ENCODE measurements around the gene KRTAP2-1. TPM values are rescaled to one million over a fixed set of nuclear protein-coding genes. Genes with fewer than 3 reads are reported as not detected.
"Not testable (repeated sequence)": the region's sequence is repeated elsewhere in the genome, so short reads cannot be mapped to it uniquely, and the experiment has no call there.

KRTAP2-1 gene
- polyA plus RNA-seq, 1 experiment: not detected

DNA sequence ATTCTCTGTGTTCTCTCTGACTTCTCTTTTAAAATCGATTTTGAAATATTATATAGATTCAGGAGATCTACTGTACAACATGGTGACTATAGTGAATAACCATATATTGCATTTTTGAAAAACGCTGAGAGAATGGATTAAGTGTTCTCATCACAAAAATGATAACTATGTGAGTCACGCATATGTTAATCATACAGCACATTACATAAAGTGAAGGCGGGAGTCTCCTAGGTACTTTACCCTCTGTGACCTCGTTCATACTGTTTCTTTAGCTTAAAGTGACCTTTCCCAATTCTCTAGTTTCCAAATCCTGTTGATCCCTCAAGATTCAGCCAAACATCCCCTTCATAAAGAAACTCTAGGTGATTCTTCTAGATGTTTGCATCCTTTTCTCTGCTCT is 44.3 kb downstream of the KRTAP2-1 start:
- CTCF ChIA-PET: no interaction called here
- no peak overlapping the region for H3K4me3 ChIP-seq (ENCODE audit: low read depth, low read length)
- POLR2A ChIA-PET: no interaction called here
- no peaks in the 10 kb centered on the region for H3K36me3 ChIP-seq (ENCODE audit: control insufficient read depth, insufficient read depth, low read length)
- no peak for DNase-seq (ENCODE audit: low read depth)
- H3K27me3 ChIP-seq (ENCODE audit: control insufficient read depth, insufficient read depth, low read length): no peaks in the 10 kb centered on the region
- TF ChIP-seq, protein P1, sequence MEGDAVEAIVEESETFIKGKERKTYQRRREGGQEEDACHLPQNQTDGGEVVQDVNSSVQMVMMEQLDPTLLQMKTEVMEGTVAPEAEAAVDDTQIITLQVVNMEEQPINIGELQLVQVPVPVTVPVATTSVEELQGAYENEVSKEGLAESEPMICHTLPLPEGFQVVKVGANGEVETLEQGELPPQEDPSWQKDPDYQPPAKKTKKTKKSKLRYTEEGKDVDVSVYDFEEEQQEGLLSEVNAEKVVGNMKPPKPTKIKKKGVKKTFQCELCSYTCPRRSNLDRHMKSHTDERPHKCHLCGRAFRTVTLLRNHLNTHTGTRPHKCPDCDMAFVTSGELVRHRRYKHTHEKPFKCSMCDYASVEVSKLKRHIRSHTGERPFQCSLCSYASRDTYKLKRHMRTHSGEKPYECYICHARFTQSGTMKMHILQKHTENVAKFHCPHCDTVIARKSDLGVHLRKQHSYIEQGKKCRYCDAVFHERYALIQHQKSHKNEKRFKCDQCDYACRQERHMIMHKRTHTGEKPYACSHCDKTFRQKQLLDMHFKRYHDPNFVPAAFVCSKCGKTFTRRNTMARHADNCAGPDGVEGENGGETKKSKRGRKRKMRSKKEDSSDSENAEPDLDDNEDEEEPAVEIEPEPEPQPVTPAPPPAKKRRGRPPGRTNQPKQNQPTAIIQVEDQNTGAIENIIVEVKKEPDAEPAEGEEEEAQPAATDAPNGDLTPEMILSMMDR (IDR thresholded peaks at IDR 0.05; ENCODE audit: insufficient read depth, low read depth, low read length): no peak

DNA sequence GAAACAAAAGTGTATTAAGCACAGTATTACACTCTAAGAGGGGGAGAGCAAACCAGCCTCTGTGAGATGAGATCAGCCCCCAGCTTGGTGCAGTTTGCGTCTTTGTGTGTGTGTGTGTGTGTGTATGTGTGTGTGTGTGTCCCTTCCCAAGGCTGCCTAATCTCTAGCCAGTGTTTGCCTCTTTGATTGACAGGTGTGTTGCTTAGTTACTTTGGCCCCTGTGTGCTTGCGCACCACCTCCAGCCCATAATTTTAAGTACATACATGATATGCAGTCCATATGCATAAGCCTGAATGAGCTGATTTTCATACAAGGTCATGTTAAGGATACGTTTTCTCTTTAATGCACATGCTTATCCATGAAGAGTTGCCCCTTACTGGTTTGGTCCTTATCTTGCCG is 45.3 kb downstream of the KRTAP2-1 start:
- CTCF ChIA-PET: no interaction called here
- H3K27me3 ChIP-seq (ENCODE audit: control insufficient read depth, insufficient read depth, low read length): no peaks in the 10 kb centered on the region

DNA sequence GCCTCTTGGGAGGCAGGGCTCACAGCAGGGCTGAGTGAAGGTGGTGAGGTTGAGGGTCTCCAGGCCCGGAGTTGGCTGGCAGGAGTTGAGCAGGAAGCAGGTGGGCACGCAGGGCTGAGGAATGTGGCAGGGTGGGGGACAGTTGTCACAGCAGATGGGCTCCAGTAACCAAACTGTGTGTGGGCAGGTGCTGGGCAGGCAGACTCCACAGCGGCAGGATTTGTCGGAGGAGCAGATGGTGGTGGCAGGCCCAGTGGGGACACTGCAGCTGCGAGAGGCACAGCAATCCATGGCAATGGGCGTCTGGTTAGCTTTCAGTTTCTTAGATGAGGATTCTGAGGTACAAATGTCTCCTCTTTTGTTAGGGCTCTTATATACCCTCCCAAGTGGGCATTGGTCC is 47.6 kb downstream of the KRTAP2-1 start, which contains the start of gene KRTAP3-2:
TSS of gene KRTAP3-2 (minus strand) at position 344 of the 400 bp plus-strand sequence. CDS start at position 291, 53 bp downstream.
- H3K36me3 ChIP-seq (ENCODE audit: control insufficient read depth, insufficient read depth, low read length); POLR2A ChIA-PET; H3K4me3 ChIP-seq (ENCODE audit: low read depth, low read length); DNase-seq (ENCODE audit: low read depth); H3K27me3 ChIP-seq (ENCODE audit: control insufficient read depth, insufficient read depth, low read length); CTCF ChIA-PET: not testable (repeated sequence)

More for the DNA sequence above, 45.3 kb downstream of the KRTAP2-1 start:
- TF ChIP-seq, protein P1 (IDR thresholded peaks at IDR 0.05; ENCODE audit: insufficient read depth, low read depth, low read length): no peak
- no peak overlapping the region for H3K4me3 ChIP-seq (ENCODE audit: low read depth, low read length)
- no peaks in the 10 kb centered on the region for H3K36me3 ChIP-seq (ENCODE audit: control insufficient read depth, insufficient read depth, low read length)
- no peak for DNase-seq (ENCODE audit: low read depth)
- POLR2A ChIA-PET: interaction anchor here (0.6 kb wide), 1 partner anchor 183 kb away, joined by 6 read pairs; no protein-coding TSS in a partner anchor

DNA sequence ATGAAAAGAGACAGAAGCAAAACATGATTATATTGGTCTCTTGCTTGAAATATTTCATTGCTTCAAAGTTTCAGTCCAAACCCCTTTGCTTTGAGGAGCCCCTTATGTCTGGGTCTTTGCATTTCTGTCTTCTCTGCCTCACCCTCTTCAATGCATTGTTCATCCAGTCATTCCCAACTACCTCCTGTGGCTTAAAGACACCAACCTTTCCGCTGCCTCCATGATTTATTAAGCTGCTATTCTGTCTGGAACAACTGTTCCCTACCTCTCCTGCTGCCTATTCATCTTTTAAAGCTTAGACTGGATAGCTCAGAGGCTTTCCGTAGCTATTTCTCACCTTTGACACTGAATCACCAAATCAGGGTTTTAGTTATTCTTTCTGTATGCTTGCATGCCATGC is 49.8 kb downstream of the KRTAP2-1 start:
- Histone ChIP-seq H3K36me3 (ENCODE audit: control insufficient read depth, insufficient read depth, low read length) (no peaks in the 10 kb centered on the region), H3K27me3 (ENCODE audit: control insufficient read depth, insufficient read depth, low read length) (no peaks in the 10 kb centered on the region), H3K4me3 (ENCODE audit: low read depth, low read length) (no peak overlapping the region)
- ChIA-PET POLR2A (no interaction called here), CTCF (no interaction called here)
- no peak for DNase-seq (ENCODE audit: low read depth)
- TF ChIP-seq, protein P1 (IDR thresholded peaks at IDR 0.05; ENCODE audit: insufficient read depth, low read depth, low read length): no peak

DNA sequence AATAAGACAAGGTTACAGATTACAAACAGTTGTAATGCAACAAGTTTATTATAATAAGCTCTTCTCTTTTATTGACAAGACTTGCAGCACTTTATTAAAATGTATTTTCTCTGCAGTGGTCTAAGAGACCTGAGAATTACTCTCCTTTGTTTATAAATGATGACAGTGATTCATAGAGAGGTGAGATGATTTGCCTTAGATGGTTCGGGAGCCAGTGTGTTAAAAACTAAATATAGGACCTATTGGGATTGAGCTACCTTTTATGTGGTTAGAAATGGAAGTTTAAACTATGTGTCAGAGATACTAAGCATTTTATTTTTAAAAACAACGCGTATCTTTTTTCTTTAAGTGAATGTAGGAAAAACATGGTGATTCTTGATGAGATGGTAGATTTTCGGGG is 50.3 kb downstream of the KRTAP2-1 start:
- Histone ChIP-seq H3K36me3 (ENCODE audit: control insufficient read depth, insufficient read depth, low read length) (no peaks in the 10 kb centered on the region), H3K4me3 (ENCODE audit: low read depth, low read length) (no peak overlapping the region), H3K27me3 (ENCODE audit: control insufficient read depth, insufficient read depth, low read length) (no peaks in the 10 kb centered on the region)
- TF ChIP-seq, protein P1 (IDR thresholded peaks at IDR 0.05; ENCODE audit: insufficient read depth, low read depth, low read length): no peak
- no peak for DNase-seq (ENCODE audit: low read depth)
- CTCF ChIA-PET: no interaction called here
- POLR2A ChIA-PET: no interaction called here

Small RNAs within 50 kb of the gene (small RNA-seq; reads per million reads assigned to genes)
- gene KRTAP3-4P (ENCODE audit: insufficient read length, low read depth, low replicate concordance): not detected

Other genes with a start within 250 kb of the KRTAP2-1 start
- gene KRT28, start 247.4 kb downstream of the KRTAP2-1 start, polyA plus RNA-seq (2011; rRNA removed): not detected in 2 replicates
- gene KRT10, start 224.7 kb downstream of the KRTAP2-1 start, polyA plus RNA-seq (2011; rRNA removed): 6.4 and 16.1 TPM in 2 replicates
- gene KRT12, start 180.1 kb downstream of the KRTAP2-1 start, polyA plus RNA-seq (2011; rRNA removed): not detected in 2 replicates
- gene KRT20, start 162.1 kb downstream of the KRTAP2-1 start, polyA plus RNA-seq (2011; rRNA removed): not detected in 2 replicates
- 0.09 and 0.11 TPM in 2 replicates for gene KRT23, start 109.7 kb downstream of the KRTAP2-1 start, polyA plus RNA-seq (2011; rRNA removed)
- not detected in 2 replicates for gene KRT39, start 80.4 kb downstream of the KRTAP2-1 start, polyA plus RNA-seq (2011; rRNA removed)
- gene KRT40, start 63.0 kb downstream of the KRTAP2-1 start, polyA plus RNA-seq (2011; rRNA removed): not detected in 2 replicates
- not detected in 2 replicates for gene KRTAP3-3, start 53.2 kb downstream of the KRTAP2-1 start, polyA plus RNA-seq (2011; rRNA removed)
- not detected in 2 replicates for gene KRTAP3-2, start 47.4 kb downstream of the KRTAP2-1 start, polyA plus RNA-seq (2011; rRNA removed)
- gene KRTAP3-1, start 38.2 kb downstream of the KRTAP2-1 start, polyA plus RNA-seq (2011; rRNA removed): 0.16 TPM in 1 of 2 replicates, not detected in the other
- 62.3 and 65.1 TPM in 2 replicates for gene KRTAP1-5, start 20.1 kb downstream of the KRTAP2-1 start, polyA plus RNA-seq (2011; rRNA removed)
- gene KRTAP1-4, start 17.1 kb downstream of the KRTAP2-1 start, polyA plus RNA-seq (2011; rRNA removed): not detected in 2 replicates
- not detected in 2 replicates for gene KRTAP1-3, start 12.4 kb downstream of the KRTAP2-1 start, polyA plus RNA-seq (2011; rRNA removed)
- 0.32 TPM in 1 of 2 replicates, not detected in the other for gene KRTAP1-1, start 5.9 kb downstream of the KRTAP2-1 start, polyA plus RNA-seq (2011; rRNA removed)
- gene KRTAP2-2, start 7.9 kb upstream of the KRTAP2-1 start, polyA plus RNA-seq (2011; rRNA removed): 0.16 TPM in 1 of 2 replicates, not detected in the other
- 1.3 and 1.4 TPM in 2 replicates for gene KRTAP2-3, start 12.8 kb upstream of the KRTAP2-1 start, polyA plus RNA-seq (2011; rRNA removed)
- not detected in 2 replicates for gene KRTAP2-4, start 18.6 kb upstream of the KRTAP2-1 start, polyA plus RNA-seq (2011; rRNA removed)
- gene KRTAP4-7, start 36.8 kb upstream of the KRTAP2-1 start, polyA plus RNA-seq (2011; rRNA removed): not detected in 2 replicates
- not detected in 2 replicates for gene KRTAP4-8, start 50.8 kb upstream of the KRTAP2-1 start, polyA plus RNA-seq (2011; rRNA removed)
- gene KRTAP4-16, start 54.9 kb upstream of the KRTAP2-1 start, polyA plus RNA-seq (2011; rRNA removed): not detected in 2 replicates
- gene KRTAP4-9, start 58.1 kb upstream of the KRTAP2-1 start, polyA plus RNA-seq (2011; rRNA removed): not detected in 2 replicates
- not detected in 2 replicates for gene KRTAP4-11, start 71.1 kb upstream of the KRTAP2-1 start, polyA plus RNA-seq (2011; rRNA removed)
- gene KRTAP4-12, start 76.9 kb upstream of the KRTAP2-1 start, polyA plus RNA-seq (2011; rRNA removed): 0.11 TPM in 1 of 2 replicates, not detected in the other
- not detected in 2 replicates for gene KRTAP4-6, start 93.2 kb upstream of the KRTAP2-1 start, polyA plus RNA-seq (2011; rRNA removed)
- not detected in 2 replicates for gene KRTAP4-5, start 102.5 kb upstream of the KRTAP2-1 start, polyA plus RNA-seq (2011; rRNA removed)
- not detected in 2 replicates for gene KRTAP4-4, start 113.4 kb upstream of the KRTAP2-1 start, polyA plus RNA-seq (2011; rRNA removed)
- gene KRTAP4-3, start 120.9 kb upstream of the KRTAP2-1 start, polyA plus RNA-seq (2011; rRNA removed): not detected in 2 replicates
- not detected in 2 replicates for gene KRTAP4-2, start 130.9 kb upstream of the KRTAP2-1 start, polyA plus RNA-seq (2011; rRNA removed)
- 0.12 TPM in 1 of 2 replicates, not detected in the other for gene KRTAP4-1, start 137.6 kb upstream of the KRTAP2-1 start, polyA plus RNA-seq (2011; rRNA removed)
- not detected in 2 replicates for gene KRTAP9-1, start 142.6 kb upstream of the KRTAP2-1 start, polyA plus RNA-seq (2011; rRNA removed)
- gene KRTAP9-2, start 179.3 kb upstream of the KRTAP2-1 start, polyA plus RNA-seq (2011; rRNA removed): not detected in 2 replicates
- gene KRTAP9-3, start 185.1 kb upstream of the KRTAP2-1 start, polyA plus RNA-seq (2011; rRNA removed): not detected in 2 replicates
- gene KRTAP9-8, start 190.7 kb upstream of the KRTAP2-1 start, polyA plus RNA-seq (2011; rRNA removed): not detected in 2 replicates
- not detected in 2 replicates for gene KRTAP9-4, start 202.4 kb upstream of the KRTAP2-1 start, polyA plus RNA-seq (2011; rRNA removed)
- gene KRTAP9-9, start 208.1 kb upstream of the KRTAP2-1 start, polyA plus RNA-seq (2011; rRNA removed): not detected in 2 replicates
- gene KRTAP9-6, start 218.1 kb upstream of the KRTAP2-1 start, polyA plus RNA-seq (2011; rRNA removed): not detected in 2 replicates
- not detected in 2 replicates for gene KRTAP9-7, start 228.4 kb upstream of the KRTAP2-1 start, polyA plus RNA-seq (2011; rRNA removed)